GM23248 (cell line): Measurements from ENCODE around the gene ELOF1. TPM values are rescaled to one million over a fixed set of nuclear protein-coding genes. Genes with fewer than 3 reads are reported as not detected.

Experiments
- DNase-seq: peaks from one replicate; pipeline ENCODE4 v3.0.0-alpha.2; 2015
- H2AFZ ChIP-seq: fragments of 200-600 bp; sonication (generic); 2 replicates; pipeline ENCODE4 v1.6.1; 2016; ENCODE audit warnings: antibody characterized with exemption
- H3F3A ChIP-seq: fragments of 200-600 bp; sonication (generic); 2 replicates; pipeline ENCODE4 v1.6.1; 2016; ENCODE audit warnings: mild to moderate bottlenecking, antibody characterized with exemption, mixed run types; ENCODE audit not compliant: insufficient read depth
- H3K27ac ChIP-seq: fragments of 200-600 bp; sonication (generic); 2 replicates; pipeline ENCODE4 v1.5.1; 2016; ENCODE audit warnings: mild to moderate bottlenecking
- H3K27me3 ChIP-seq: fragments of 200-600 bp; sonication (generic); replicated peaks from 2 replicates; pipeline ENCODE4 v1.6.1; 2016; ENCODE audit warnings: mild to moderate bottlenecking; ENCODE audit not compliant: insufficient read depth
- H3K36me3 ChIP-seq: fragments of 200-600 bp; sonication (generic); 2 replicates; pipeline ENCODE4 v1.6.1; 2016; ENCODE audit warnings: low read depth, mild to moderate bottlenecking
- H3K4me1 ChIP-seq: fragments of 200-600 bp; sonication (generic); 2 replicates; pipeline ENCODE4 v1.6.1; 2016; ENCODE audit warnings: mild to moderate bottlenecking; ENCODE audit not compliant: insufficient read depth
- H3K4me2 ChIP-seq: fragments of 200-600 bp; sonication (generic); one replicate; pipeline ENCODE4 v1.6.1; 2016; ENCODE audit warnings: mild to moderate bottlenecking; ENCODE audit not compliant: unreplicated experiment
- H3K4me3 ChIP-seq: fragments of 200-600 bp; sonication (generic); 2 replicates; pipeline ENCODE4 v1.5.1; 2016; ENCODE audit warnings: mild to moderate bottlenecking
- H3K79me2 ChIP-seq: fragments of 200-600 bp; sonication (generic); 2 replicates; pipeline ENCODE4 v1.6.1; 2016; ENCODE audit warnings: mild to moderate bottlenecking; ENCODE audit not compliant: insufficient read depth
- H3K9ac ChIP-seq: fragments of 200-600 bp; sonication (generic); 2 replicates; pipeline ENCODE4 v1.6.1; 2016; ENCODE audit warnings: mild to moderate bottlenecking
- H3K9me2 ChIP-seq: fragments of 200-600 bp; sonication (generic); 2 replicates; pipeline ENCODE4 v1.6.1; 2016; ENCODE audit warnings: mixed run types, mild to moderate bottlenecking, moderate library complexity; ENCODE audit not compliant: insufficient read depth
- H3K9me3 ChIP-seq: fragments of 200-600 bp; sonication (generic); one replicate; pipeline ENCODE4 v1.6.1; 2017; ENCODE audit warnings: low read depth
- H4K20me1 ChIP-seq: fragments of 200-600 bp; sonication (generic); 2 replicates; pipeline ENCODE4 v1.6.0; 2016; ENCODE audit not compliant: insufficient read depth
- EZH2 ChIP-seq: fragments of 200-600 bp; sonication (generic); IDR thresholded peaks from 2 replicates; pipeline ENCODE4 v1.6.1; 2018; ENCODE audit warnings: antibody characterized with exemption, mild to moderate bottlenecking; ENCODE audit not compliant: insufficient read depth, poor library complexity, severe bottlenecking
- EZH2phosphoT487 ChIP-seq: fragments of 200-600 bp; sonication (generic); IDR thresholded peaks from 2 replicates; pipeline ENCODE4 v1.6.1; 2018; ENCODE audit warnings: antibody characterized with exemption, moderate library complexity, mild to moderate bottlenecking, low read depth; ENCODE audit not compliant: insufficient read depth
- WGBS, 2 experiments: methylation state at CpG; one replicate each; pipeline ENCODE4 v1.1.6; 2015 to 2017; ENCODE audit warnings: low lambda C conversion rate in 2 of 2, low coverage in 1 of 2; ENCODE audit errors: missing lambda C conversion rate in 2 of 2; 5-methylcytosine and 5-hydroxymethylcytosine counted together
- in situ Hi-C: fragments of 300-500 bp; cut with MboI; formaldehyde crosslinking; loops from 2 replicates; pipeline ENCODE4 v1.15.0; 2020
- polyA plus RNA-seq: library from polyadenylated mRNA; unstranded; fragments of >200 nt; fragmentation: Nextera tagmentation; extraction: Ambion mirVana; gene quantifications from 2 replicates; pipeline ENCODE4 v1.2.1, GENCODE V29; 2016
- total RNA-seq: library from RNA; depleted of rRNA; stranded (reverse); fragments of >200 nt; shearing (Covaris generic); gene quantifications from 2 replicates; pipeline ENCODE4 v1.2.3, GENCODE V29; 2014

The ELOF1 gene
- total and polyA plus RNA-seq, 2 experiments from 2014 or later: 50.6 to 71.8 TPM

GRCh38 chr19:11563532-11563931, 4.5 kb upstream of the ELOF1 start:
- H3F3A ChIP-seq: peaks cover 3% of the 10 kb centered on the region; the same call in 1 of the 2 replicates
- H3K27ac ChIP-seq: no peak overlapping the region
- TF ChIP-seq EZH2 (no peak), EZH2phosphoT487 (no peak)
- H2AFZ ChIP-seq: no peak overlapping the region
- H3K9me3 ChIP-seq: no peaks in the 10 kb centered on the region
- H3K4me2 ChIP-seq: no peak overlapping the region
- H3K79me2 ChIP-seq: peaks cover 5% of the 10 kb centered on the region
- H3K4me3 ChIP-seq: no peak overlapping the region
- in situ Hi-C loops: no loop called here
- no peaks in the 10 kb centered on the region for H4K20me1 ChIP-seq
- no peaks in the 10 kb centered on the region for H3K9me2 ChIP-seq
- no peak overlapping the region for H3K9ac ChIP-seq
- H3K4me1 ChIP-seq: no peaks in the 10 kb centered on the region
- H3K27me3 ChIP-seq: no peaks in the 10 kb centered on the region
- WGBS, 2 experiments: 89 to 91% methylated on average over 8 of the region's 8 CpGs
- H3K36me3 ChIP-seq: no peaks in the 10 kb centered on the region
- DNase-seq: no peak

GRCh38 chr19:11560404-11561051, 1.5 kb upstream of the ELOF1 start:
- H3K4me1 ChIP-seq: peaks cover 5% of the 10 kb centered on the region
- H3K27me3 ChIP-seq: no peaks in the 10 kb centered on the region
- no peaks in the 10 kb centered on the region for H3K36me3 ChIP-seq
- no peak overlapping the region for H2AFZ ChIP-seq
- WGBS, 2 experiments: 19 to 23% methylated on average over 9 of the region's 9 CpGs
- H3K79me2 ChIP-seq: peaks cover 35% of the 10 kb centered on the region
- H3K4me3 ChIP-seq: peak overlapping the region; percentile 85; the same call in 1 of the 2 replicates
- peak overlapping the region; percentile 29 for H3K4me2 ChIP-seq
- in situ Hi-C loops: no loop called here
- peak; percentile 74 for DNase-seq
- H3K9me3 ChIP-seq: no peaks in the 10 kb centered on the region
- H3K27ac ChIP-seq: no peak overlapping the region
- no peaks in the 10 kb centered on the region for H4K20me1 ChIP-seq
- H3K9ac ChIP-seq: no peak overlapping the region
- no peak for TF ChIP-seq EZH2
- H3K9me2 ChIP-seq: no peaks in the 10 kb centered on the region
- H3F3A ChIP-seq: peaks cover 3% of the 10 kb centered on the region; the same call in 1 of the 2 replicates

- no peaks in the 10 kb centered on the region for H3K9me2 ChIP-seq
- no peaks in the 10 kb centered on the region for H3K36me3 ChIP-seq
- H2AFZ ChIP-seq: no peak overlapping the region
- H3K9me3 ChIP-seq: no peaks in the 10 kb centered on the region
- H3K4me1 ChIP-seq: peaks cover 5% of the 10 kb centered on the region
- no peak for DNase-seq
- no peak overlapping the region for H3K4me2 ChIP-seq
- no peak overlapping the region; the same call in 1 of the 2 replicates for H3K9ac ChIP-seq
- no peaks in the 10 kb centered on the region for H3K27me3 ChIP-seq
- 77 to 83% methylated on average over 4 of the region's 4 CpGs for WGBS, 2 experiments
- no peak overlapping the region for H3K27ac ChIP-seq
- peaks cover 47% of the 10 kb centered on the region for H3K79me2 ChIP-seq
- in situ Hi-C loops: no loop called here
- H3K4me3 ChIP-seq: no peak overlapping the region
- TF ChIP-seq EZH2phosphoT487: no peak
- TF ChIP-seq EZH2: no peak
- H3F3A ChIP-seq: peaks cover 3% of the 10 kb centered on the region; the same call in 1 of the 2 replicates
- H4K20me1 ChIP-seq: no peaks in the 10 kb centered on the region
Measured at GRCh38 chr19:11556634-11557420, 2.2 kb downstream of the ELOF1 start.

DNA sequence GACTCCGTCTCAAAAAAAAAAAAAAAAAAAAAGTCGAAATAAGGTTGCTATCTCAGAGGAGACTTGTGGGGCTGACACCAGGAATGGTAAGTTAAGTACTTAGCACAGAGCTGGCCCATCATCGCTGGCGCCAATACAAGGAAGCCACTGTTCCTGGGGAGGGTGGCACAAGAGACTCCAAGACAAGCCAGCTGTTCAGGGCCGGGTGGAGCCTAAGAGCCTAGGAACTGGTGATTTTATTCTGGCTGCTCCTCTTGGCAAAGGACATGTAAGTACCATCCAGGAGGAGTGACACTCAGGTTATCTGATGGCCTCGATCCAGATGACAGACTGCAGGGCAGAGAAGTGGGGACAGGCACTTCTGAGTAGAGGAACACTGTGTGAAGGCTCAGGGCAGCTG, 3.8 kb downstream of the ELOF1 start:
- no peaks in the 10 kb centered on the region for H3K27me3 ChIP-seq
- no peaks in the 10 kb centered on the region for H4K20me1 ChIP-seq
- H3K4me2 ChIP-seq: no peak overlapping the region
- no peaks in the 10 kb centered on the region for H3K9me3 ChIP-seq
- no peak overlapping the region for H3K4me3 ChIP-seq
- no peak overlapping the region for H3K9ac ChIP-seq
- H3K9me2 ChIP-seq: no peaks in the 10 kb centered on the region
- DNase-seq: no peak
- no peak overlapping the region for H3K27ac ChIP-seq
- TF ChIP-seq EZH2: no peak
- TF ChIP-seq EZH2phosphoT487: no peak
- H3K4me1 ChIP-seq: peaks cover 5% of the 10 kb centered on the region
- H2AFZ ChIP-seq: no peak overlapping the region
- H3K79me2 ChIP-seq: peaks cover 47% of the 10 kb centered on the region
- H3K36me3 ChIP-seq: no peaks in the 10 kb centered on the region
- H3F3A ChIP-seq: peaks cover under 1% of the 10 kb centered on the region; the same call in 1 of the 2 replicates
- WGBS, 2 experiments: 78 to 86% methylated on average over 5 to 6 of the region's 6 CpGs
- in situ Hi-C loops: no loop called here
